ENCODE data around the gene RFTN1.
"Not testable (repeated sequence)": the region's sequence is repeated elsewhere in the genome, so short reads cannot be mapped to it uniquely, and the experiment has no call there.

- TF ChIP-seq CTCF, POLR2A (IDR thresholded peaks at IDR 0.05): not testable (repeated sequence)
Measured at GRCh38 chr3:16310486-16310885, 203.0 kb downstream of the RFTN1 start.

All from uterus (tissue), 2 donors.